HG03159 (cell line): ENCODE results near the gene RMC1.
"Not testable (repeated sequence)": the region's sequence is repeated elsewhere in the genome, so short reads cannot be mapped to it uniquely, and the experiment has no call there.

Source experiments
- ATAC-seq: cut with Tn5 transposase; IDR thresholded peaks from one replicate; pipeline ENCODE4 v1.9.1; 2021; ENCODE audit warnings: mild to moderate bottlenecking, moderate library complexity; ENCODE audit not compliant: unreplicated experiment

RMC1 gene

GRCh38 chr18:23503038-23503962 lies at the start of gene RMC1:
Gene RMC1, plus strand, starts transcription at chr18:23503511. Its CDS starts 108 bp downstream, at chr18:23503619.
- ATAC-seq, result peak; percentile 70

GRCh38 chr18:23453680-23454058 lies 49.6 kb upstream of the RMC1 start:
- ATAC-seq, result peak; percentile 2

GRCh38 chr18:23456835-23457234 lies 46.5 kb upstream of the RMC1 start:
- ATAC-seq, result no peak

GRCh38 chr18:23458830-23459529 lies 44.3 kb upstream of the RMC1 start:
- ATAC-seq, result no peak

- ATAC-seq, result no peak
These were observed 43.8 kb upstream of the RMC1 start for GRCh38 chr18:23459530-23459921.

- ATAC-seq, result no peak
These were observed 42.7 kb upstream of the RMC1 start for GRCh38 chr18:23460285-23461273.

GRCh38 chr18:23462876-23463275 lies 40.4 kb upstream of the RMC1 start:
- ATAC-seq, result no peak

- no peak for ATAC-seq
These were observed 34.4 kb upstream of the RMC1 start for GRCh38 chr18:23468753-23469459.

- ATAC-seq, result no peak
These were observed 32.5 kb upstream of the RMC1 start for GRCh38 chr18:23470620-23471387.

GRCh38 chr18:23471486-23471885 lies 31.8 kb upstream of the RMC1 start:
- no peak for ATAC-seq

- ATAC-seq, result no peak
These were observed 23.3 kb upstream of the RMC1 start for GRCh38 chr18:23479829-23480505.

GRCh38 chr18:23484561-23485182 lies 18.6 kb upstream of the RMC1 start:
- ATAC-seq, result no peak

GRCh38 chr18:23485386-23485785 lies 17.9 kb upstream of the RMC1 start:
- no peak for ATAC-seq

- peak; percentile 75 for ATAC-seq
These were observed 15.4 kb upstream of the RMC1 start for GRCh38 chr18:23487738-23488570.

- ATAC-seq, result not testable (repeated sequence)
These were observed 13.7 kb upstream of the RMC1 start for GRCh38 chr18:23489586-23489985.

GRCh38 chr18:23493654-23494053 lies 9.7 kb upstream of the RMC1 start:
- no peak for ATAC-seq

- ATAC-seq, result no peak
These were observed 8.3 kb upstream of the RMC1 start for GRCh38 chr18:23494992-23495391.
